K562 (cell line): ENCODE data around the gene DCUN1D3. TPM values are rescaled to one million over a fixed set of nuclear protein-coding genes. Genes with fewer than 3 reads are reported as not detected.

ENCODE experiments used
- ATAC-seq: fragments of 200-7000 bp; cut with Tn5 transposase; 3 replicates; pipeline ENCODE4 v1.9.1; 2020; ENCODE audit warnings: moderate library complexity
- BruUV-seq: library from RNA; stranded (reverse); fragments of 400-500 nt; replicated peaks from 2 replicates; lab custom pipeline; 2021; lab: Mats Ljungman, UMichigan
- CTCF ChIA-PET: fragments of 300-600 bp; formaldehyde crosslinking; extraction: SDS; loops from one replicate; lab custom pipeline; 2021; ENCODE audit warnings: low intra/inter-chr PET ratio; lab: Yijun Ruan, JAX
- POLR2A ChIA-PET: fragments of 300-600, 350-650 bp; sonication (Branson Sonifier 250); formaldehyde crosslinking; extraction: SDS; loops from one replicate; lab custom pipeline; 2021; ENCODE audit warnings: antibody characterized with exemption, inconsistent platforms; lab: Yijun Ruan, JAX
- DNase-seq, 4 experiments: peaks; one replicate each; pipeline versions ENCODE4 v3.0.0 to v3.0.0-alpha.2; 2011 to 2018; ENCODE audit warnings: low spot score in 3 of 4, mixed read lengths in 3 of 4; ENCODE audit errors: extremely low read depth in 1 of 4
- FAIRE-seq: peaks from 2 replicates; lab custom pipeline; 2011; peaks lifted over from hg19 to GRCh38; lab: Jason Lieb, UNC
- H2AFZ ChIP-seq: 2 replicates; pipeline ENCODE4 v1.6.0; 2011; ENCODE audit warnings: low read depth, low read length, control low read depth, inconsistent platforms
- H3K27ac ChIP-seq: fragments of 200-600 bp; 3 replicates; pipeline ENCODE4 v1.8.0; 2011; ENCODE audit warnings: low read depth, mild to moderate bottlenecking, control low read depth, inconsistent platforms, low read length, moderate library complexity, mixed read lengths; ENCODE audit errors: extremely low read depth
- H3K27me3 ChIP-seq, 2 experiments: fragments of 300-600 bp in 1 of 2; 2 replicates in 1 of 2; 3 replicates in 1 of 2; pipeline versions ENCODE4 v1.6.0 to v1.8.0; 2011; ENCODE audit warnings: inconsistent platforms in 2 of 2, low read length in 2 of 2, mild to moderate bottlenecking in 1 of 2, mixed read lengths in 1 of 2, moderate library complexity in 1 of 2; ENCODE audit not compliant: control insufficient read depth in 2 of 2, insufficient read depth in 2 of 2
- H3K36me3 ChIP-seq: fragments of 300-600 bp; 3 replicates; pipeline ENCODE4 v1.8.0; 2011; ENCODE audit warnings: mild to moderate bottlenecking, low read length, inconsistent platforms; ENCODE audit not compliant: control insufficient read depth, insufficient read depth
- H3K4me1 ChIP-seq, 2 experiments: fragments of 200-600 bp in 1 of 2; replicated peaks in 1 of 2; 2 replicates in 1 of 2; 3 replicates in 1 of 2; pipeline versions ENCODE4 v1.5.1 to v1.8.0; 2011; ENCODE audit warnings: inconsistent platforms in 2 of 2, low read length in 2 of 2, mild to moderate bottlenecking in 1 of 2, mixed read lengths in 1 of 2, moderate library complexity in 1 of 2; ENCODE audit not compliant: control insufficient read depth in 2 of 2, insufficient read depth in 2 of 2
- H3K4me2 ChIP-seq: 2 replicates; pipeline ENCODE4 v1.6.1; 2011; ENCODE audit warnings: low read length, control low read depth, inconsistent platforms, mixed read lengths; ENCODE audit not compliant: insufficient read depth
- H3K4me3 ChIP-seq: fragments of 200-600 bp; sonication (generic), shearing (Covaris generic); 2 replicates; pipeline ENCODE4 v1.5.1; 2016; ENCODE audit warnings: control low read depth, inconsistent platforms
- H3K79me2 ChIP-seq: fragments of 200-600 bp; 3 replicates; pipeline ENCODE4 v1.8.0; 2011; ENCODE audit warnings: low read length, inconsistent platforms; ENCODE audit not compliant: control insufficient read depth, insufficient read depth
- H3K9ac ChIP-seq, 2 experiments: 2 replicates each; pipeline versions ENCODE4 v1.6.0 to v1.6.1; 2011; ENCODE audit warnings: low read depth in 2 of 2, low read length in 2 of 2, control low read depth in 1 of 2, inconsistent platforms in 1 of 2, mild to moderate bottlenecking in 1 of 2, mixed read lengths in 1 of 2; ENCODE audit not compliant: insufficient read depth in 1 of 2
- H3K9me1 ChIP-seq: one replicate; pipeline ENCODE4 v1.6.0; 2011; ENCODE audit warnings: inconsistent platforms, mild to moderate bottlenecking, low read length, moderate library complexity; ENCODE audit not compliant: control insufficient read depth, insufficient read depth
- H3K9me3 ChIP-seq: replicated peaks from 2 replicates; pipeline ENCODE4 v1.5.1; 2011; ENCODE audit warnings: low read depth, low read length, inconsistent platforms; ENCODE audit not compliant: control insufficient read depth, insufficient read depth
- H4K20me1 ChIP-seq: replicated peaks from 2 replicates; pipeline ENCODE4 v1.6.1; 2011; ENCODE audit warnings: low read length, inconsistent platforms, mixed read lengths; ENCODE audit not compliant: control insufficient read depth, insufficient read depth
- MYC ChIP-seq, 2 experiments: fragments of 250-450 bp in 1 of 2; sonication (Bioruptor Pico) in 1 of 2; IDR thresholded peaks; 2 replicates each; pipeline versions ENCODE4 v1.5.1 to v1.6.1; 2012 to 2021; ENCODE audit warnings: low read depth in 2 of 2, borderline replicate concordance in 1 of 2, improper control_type of control experiment in 1 of 2, low read length in 1 of 2, mild to moderate bottlenecking in 1 of 2, moderate library complexity in 1 of 2
- PTBP1 ChIP-seq: fragments of 200-400 bp; formaldehyde crosslinking; IDR thresholded peaks from 2 replicates; pipeline ENCODE4 v1.6.1; 2017; ENCODE audit warnings: low read depth, low read length
- SAFB ChIP-seq: fragments of 200-400 bp; formaldehyde crosslinking; IDR thresholded peaks from 2 replicates; pipeline ENCODE4 v1.6.1; 2017; ENCODE audit warnings: low read depth, low read length, borderline replicate concordance
- SMAD1 ChIP-seq: fragments of 150-350 bp; IDR thresholded peaks from 2 replicates; pipeline ENCODE4 v1.6.1; 2014; ENCODE audit warnings: low read length, low read depth; ENCODE audit not compliant: partially characterized antibody
- WGBS: fragments of 100-300 bp; shearing (Covaris generic); methylation state at CpG from one replicate; pipeline ENCODE4 v1.1.6; 2016; ENCODE audit warnings: low coverage, mixed read lengths; ENCODE audit not compliant: insufficient coverage; ENCODE audit errors: missing lambda C conversion rate; 5-methylcytosine and 5-hydroxymethylcytosine counted together
- in situ Hi-C: fragments of 300-500 bp; cut with MboI; formaldehyde crosslinking; loops from 4 replicates; pipeline ENCODE4 v1.15.0; 2018; ENCODE audit warnings: inconsistent platforms, mixed read lengths
- intact Hi-C: fragments of 100-400 bp; cut with micrococcal nuclease; formaldehyde crosslinking; loops from 2 replicates; pipeline ENCODE4 v1.14.2; 2022
- polyA plus RNA-seq, 8 experiments: library from polyadenylated mRNA; depleted of rRNA in 4 of 8; stranded (reverse) in 5 of 8; unstranded in 3 of 8; fragments of >200 nt; fragmentation: Nextera tagmentation in 2 of 8; fragmentation: Illumina TruSeq in 1 of 8; extraction: Ambion mirVana in 2 of 8; extraction: Trizol in 1 of 8; gene quantifications; 2 replicates each; pipeline versions ENCODE4 v1.2.1 to v1.2.3, GENCODE V29; 2011 to 2014; ENCODE audit warnings: inconsistent platforms in 1 of 8, missing spikeins in 1 of 8
- total RNA-seq, 7 experiments: library from RNA; depleted of rRNA in 6 of 7; stranded (reverse); fragments of >200 nt in 6 of 7; fragmentation: Illumina TruSeq in 2 of 7; extraction: Trizol in 2 of 7; gene quantifications; 2 replicates each; pipeline versions ENCODE4 v1.2.1 to v1.2.3, GENCODE V29; 2011 to 2021; ENCODE audit warnings: low replicate concordance in 1 of 7
- TF ChIP-seq, protein P1 (sequence below): fragments of 200-800 bp; sonication (Bioruptor generic); IDR thresholded peaks from 2 replicates; pipeline ENCODE4 v1.6.1; 2017; ENCODE audit warnings: missing genetic modification characterization, missing compliant biosample characterization
- TF ChIP-seq, protein P2 (sequence below): fragments of 250-450 bp; sonication (Bioruptor Pico); IDR thresholded peaks from 2 replicates; pipeline ENCODE4 v1.8.0; 2022; ENCODE audit warnings: moderate library complexity, mild to moderate bottlenecking, inconsistent platforms
- TF ChIP-seq, protein P3 (sequence below): fragments of 450-650 bp; IDR thresholded peaks from 2 replicates; pipeline ENCODE4 v1.7.0; 2016; ENCODE audit warnings: borderline replicate concordance
- TF ChIP-seq, protein P4 (sequence below): sonication (generic); formaldehyde crosslinking; IDR thresholded peaks from 2 replicates; pipeline ENCODE4 v1.8.1; 2023; ENCODE audit warnings: missing genetic modification reagents, mild to moderate bottlenecking, borderline replicate concordance

Gene DCUN1D3
- total and polyA plus RNA-seq, 9 of the 15 experiments (the other 6 are each of a cell fraction or from before 2014, with no cell fraction given): 1.0 to 4.7 (median 2.2) TPM

DNA sequence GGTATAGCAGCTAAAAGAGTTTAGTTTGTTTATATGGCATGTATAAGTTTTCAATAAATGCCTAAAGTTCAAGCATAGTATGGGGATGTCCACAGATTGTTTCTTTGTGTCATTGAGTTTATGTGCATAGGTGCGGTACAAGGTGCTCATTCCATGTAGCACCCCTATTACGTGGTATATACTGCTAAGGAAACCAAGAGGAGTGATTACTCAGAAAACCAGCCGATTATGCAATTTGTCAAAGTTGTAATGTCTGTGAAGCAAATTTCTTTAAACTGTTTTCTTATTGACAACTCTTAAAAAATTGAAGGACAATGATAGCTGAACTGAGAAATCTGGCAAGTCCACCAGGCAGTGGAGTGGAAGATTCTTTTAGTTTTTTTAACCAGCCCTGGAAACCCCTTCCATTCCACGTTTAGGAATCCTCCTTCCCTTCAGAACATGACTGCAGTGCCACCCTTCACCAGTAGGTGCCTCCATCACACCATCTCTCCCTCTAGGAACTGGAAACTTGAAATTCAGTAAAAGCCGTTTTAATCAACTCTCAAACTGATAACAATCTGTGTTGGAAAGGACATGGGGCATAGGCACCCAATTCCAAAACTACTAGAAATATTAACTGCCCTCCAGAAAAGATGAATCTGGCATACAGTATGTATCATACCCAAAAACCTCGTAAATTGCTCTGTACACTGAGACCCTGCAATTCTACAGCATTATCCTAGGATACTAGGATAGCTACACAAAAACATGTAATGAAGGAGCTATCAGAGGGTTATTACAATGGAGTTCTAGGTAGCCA is 50.4 kb downstream of the DCUN1D3 start (continued):
- TF ChIP-seq, protein P1, sequence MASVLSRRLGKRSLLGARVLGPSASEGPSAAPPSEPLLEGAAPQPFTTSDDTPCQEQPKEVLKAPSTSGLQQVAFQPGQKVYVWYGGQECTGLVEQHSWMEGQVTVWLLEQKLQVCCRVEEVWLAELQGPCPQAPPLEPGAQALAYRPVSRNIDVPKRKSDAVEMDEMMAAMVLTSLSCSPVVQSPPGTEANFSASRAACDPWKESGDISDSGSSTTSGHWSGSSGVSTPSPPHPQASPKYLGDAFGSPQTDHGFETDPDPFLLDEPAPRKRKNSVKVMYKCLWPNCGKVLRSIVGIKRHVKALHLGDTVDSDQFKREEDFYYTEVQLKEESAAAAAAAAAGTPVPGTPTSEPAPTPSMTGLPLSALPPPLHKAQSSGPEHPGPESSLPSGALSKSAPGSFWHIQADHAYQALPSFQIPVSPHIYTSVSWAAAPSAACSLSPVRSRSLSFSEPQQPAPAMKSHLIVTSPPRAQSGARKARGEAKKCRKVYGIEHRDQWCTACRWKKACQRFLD (CRISPR knock-in tag): 0 out of 2 replicates have a peak, but pooled peaks have one; percentile 37
- TF ChIP-seq PTBP1: no peak
- no peak for TF ChIP-seq SMAD1
- TF ChIP-seq, protein P2, sequence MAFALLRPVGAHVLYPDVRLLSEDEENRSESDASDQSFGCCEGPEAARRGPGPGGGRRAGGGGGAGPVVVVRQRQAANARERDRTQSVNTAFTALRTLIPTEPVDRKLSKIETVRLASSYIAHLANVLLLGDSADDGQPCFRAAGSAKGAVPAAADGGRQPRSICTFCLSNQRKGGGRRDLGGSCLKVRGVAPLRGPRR (CRISPR knock-in tag): no peak
- TF ChIP-seq, all 486 proteins: peak for 34

GRCh38 chr16:20847550-20847949 is 52.6 kb downstream of the DCUN1D3 start:
- Histone ChIP-seq H4K20me1 (no peaks in the 10 kb centered on the region), H3K4me2 (no peak overlapping the region), H3K27ac (no peak overlapping the region), H3K4me1 (no peaks in the 10 kb centered on the region), H3K27me3 (no peaks in the 10 kb centered on the region), H3K79me2 (no peaks in the 10 kb centered on the region), H3K36me3 (peaks cover 59% of the 10 kb centered on the region; the same call in 2 of the 3 replicates), H3K4me3 (no peak overlapping the region), H3K9me1 (no peaks in the 10 kb centered on the region), H3K9ac (no peak overlapping the region), H2AFZ (no peak overlapping the region), H3K9me3 (no peaks in the 10 kb centered on the region)
- intact Hi-C loops (no loop called here), in situ Hi-C loops (no loop called here)
- ChIA-PET CTCF (no interaction called here), POLR2A (interaction anchor here (0.7 kb wide), 1 partner anchor 10 kb away, joined by 4 read pairs; no protein-coding TSS in a partner anchor)
- 72% methylated on average over 2 of the region's 2 CpGs for WGBS
- ATAC-seq (no peak), FAIRE-seq (no peak), DNase-seq (no peak)
- BruUV-seq: no TSS peak
- TF ChIP-seq MYC (IDR thresholded peaks at IDR 0.05; ENCODE audit: low read depth, low read length) (no peak), MYC (CRISPR knock-in tag; IDR thresholded peaks at IDR 0.05; ENCODE audit: borderline replicate concordance, low read depth) (no peak), SAFB (no peak)
- TF ChIP-seq, protein P3, sequence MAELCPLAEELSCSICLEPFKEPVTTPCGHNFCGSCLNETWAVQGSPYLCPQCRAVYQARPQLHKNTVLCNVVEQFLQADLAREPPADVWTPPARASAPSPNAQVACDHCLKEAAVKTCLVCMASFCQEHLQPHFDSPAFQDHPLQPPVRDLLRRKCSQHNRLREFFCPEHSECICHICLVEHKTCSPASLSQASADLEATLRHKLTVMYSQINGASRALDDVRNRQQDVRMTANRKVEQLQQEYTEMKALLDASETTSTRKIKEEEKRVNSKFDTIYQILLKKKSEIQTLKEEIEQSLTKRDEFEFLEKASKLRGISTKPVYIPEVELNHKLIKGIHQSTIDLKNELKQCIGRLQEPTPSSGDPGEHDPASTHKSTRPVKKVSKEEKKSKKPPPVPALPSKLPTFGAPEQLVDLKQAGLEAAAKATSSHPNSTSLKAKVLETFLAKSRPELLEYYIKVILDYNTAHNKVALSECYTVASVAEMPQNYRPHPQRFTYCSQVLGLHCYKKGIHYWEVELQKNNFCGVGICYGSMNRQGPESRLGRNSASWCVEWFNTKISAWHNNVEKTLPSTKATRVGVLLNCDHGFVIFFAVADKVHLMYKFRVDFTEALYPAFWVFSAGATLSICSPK: no peak
- TF ChIP-seq, protein P4, sequence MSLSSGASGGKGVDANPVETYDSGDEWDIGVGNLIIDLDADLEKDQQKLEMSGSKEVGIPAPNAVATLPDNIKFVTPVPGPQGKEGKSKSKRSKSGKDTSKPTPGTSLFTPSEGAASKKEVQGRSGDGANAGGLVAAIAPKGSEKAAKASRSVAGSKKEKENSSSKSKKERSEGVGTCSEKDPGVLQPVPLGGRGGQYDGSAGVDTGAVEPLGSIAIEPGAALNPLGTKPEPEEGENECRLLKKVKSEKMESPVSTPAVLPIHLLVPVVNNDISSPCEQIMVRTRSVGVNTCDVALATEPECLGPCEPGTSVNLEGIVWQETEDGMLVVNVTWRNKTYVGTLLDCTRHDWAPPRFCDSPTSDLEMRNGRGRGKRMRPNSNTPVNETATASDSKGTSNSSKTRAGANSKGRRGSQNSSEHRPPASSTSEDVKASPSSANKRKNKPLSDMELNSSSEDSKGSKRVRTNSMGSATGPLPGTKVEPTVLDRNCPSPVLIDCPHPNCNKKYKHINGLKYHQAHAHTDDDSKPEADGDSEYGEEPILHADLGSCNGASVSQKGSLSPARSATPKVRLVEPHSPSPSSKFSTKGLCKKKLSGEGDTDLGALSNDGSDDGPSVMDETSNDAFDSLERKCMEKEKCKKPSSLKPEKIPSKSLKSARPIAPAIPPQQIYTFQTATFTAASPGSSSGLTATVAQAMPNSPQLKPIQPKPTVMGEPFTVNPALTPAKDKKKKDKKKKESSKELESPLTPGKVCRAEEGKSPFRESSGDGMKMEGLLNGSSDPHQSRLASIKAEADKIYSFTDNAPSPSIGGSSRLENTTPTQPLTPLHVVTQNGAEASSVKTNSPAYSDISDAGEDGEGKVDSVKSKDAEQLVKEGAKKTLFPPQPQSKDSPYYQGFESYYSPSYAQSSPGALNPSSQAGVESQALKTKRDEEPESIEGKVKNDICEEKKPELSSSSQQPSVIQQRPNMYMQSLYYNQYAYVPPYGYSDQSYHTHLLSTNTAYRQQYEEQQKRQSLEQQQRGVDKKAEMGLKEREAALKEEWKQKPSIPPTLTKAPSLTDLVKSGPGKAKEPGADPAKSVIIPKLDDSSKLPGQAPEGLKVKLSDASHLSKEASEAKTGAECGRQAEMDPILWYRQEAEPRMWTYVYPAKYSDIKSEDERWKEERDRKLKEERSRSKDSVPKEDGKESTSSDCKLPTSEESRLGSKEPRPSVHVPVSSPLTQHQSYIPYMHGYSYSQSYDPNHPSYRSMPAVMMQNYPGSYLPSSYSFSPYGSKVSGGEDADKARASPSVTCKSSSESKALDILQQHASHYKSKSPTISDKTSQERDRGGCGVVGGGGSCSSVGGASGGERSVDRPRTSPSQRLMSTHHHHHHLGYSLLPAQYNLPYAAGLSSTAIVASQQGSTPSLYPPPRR: no peak
